Measurements from ENCODE around the gene KRTAP12-3. TPM values are rescaled to one million over a fixed set of nuclear protein-coding genes. Genes with fewer than 3 reads are reported as not detected.
"Not testable (repeated sequence)": the region's sequence is repeated elsewhere in the genome, so short reads cannot be mapped to it uniquely, and the experiment has no call there.

KRTAP12-3 gene
- total and polyA plus RNA-seq, 8 donors = not detected

DNA sequence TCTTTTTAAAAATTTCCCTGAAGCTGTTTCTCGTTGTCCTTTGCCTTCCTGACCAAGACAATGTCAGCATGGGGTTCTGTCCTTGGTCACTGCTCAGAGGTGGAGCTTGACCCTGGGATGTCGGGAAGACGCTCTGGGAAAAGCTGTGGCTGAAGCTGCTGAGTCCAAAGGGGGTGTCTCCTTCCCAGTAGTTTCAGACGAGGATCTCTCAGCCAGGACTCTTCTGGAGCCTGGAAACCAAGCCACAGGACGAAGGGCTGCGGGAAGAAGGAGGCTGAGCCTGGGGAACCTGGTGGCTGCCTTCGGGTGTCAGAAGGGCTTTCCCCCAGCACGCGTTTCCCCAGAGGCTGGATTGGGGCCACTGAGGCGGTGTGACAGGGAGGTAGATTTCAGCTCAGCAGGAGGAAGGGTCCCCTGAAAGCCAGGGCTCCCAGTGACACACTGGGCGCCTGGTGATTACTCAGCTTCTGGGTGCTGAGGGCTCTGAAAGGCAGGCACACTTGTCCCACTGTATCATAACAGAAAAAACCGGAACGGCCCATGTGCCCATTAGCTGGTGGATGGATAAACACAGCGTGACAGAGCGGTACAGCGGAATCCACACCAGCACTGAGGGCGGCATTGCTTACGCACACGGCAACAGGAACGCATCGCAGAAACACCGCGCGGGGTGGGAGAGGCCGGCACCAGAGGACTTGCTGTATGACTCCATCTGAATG, 29.3 kb downstream of the KRTAP12-3 start:
- DNase-seq = no peak
- Histone ChIP-seq H3K4me3 (no peak overlapping the region), H3K9me3 (peaks cover 0 to 2% of the 10 kb centered on the region in 2 donors), H3K36me3 (no peaks in the 10 kb centered on the region), H3K4me1 (no peaks in the 10 kb centered on the region), H3K27ac (no peak overlapping the region), H3K27me3 (peaks cover 0 to 35% of the 10 kb centered on the region in 2 donors)
- TF ChIP-seq CTCF (IDR thresholded peaks at IDR 0.05) = no peak
- no peak for ATAC-seq
- intact Hi-C loops (cut with DNase I) = no loop called here

GRCh38 chr21:44687671-44688070, 29.9 kb downstream of the KRTAP12-3 start:
- no peak for TF ChIP-seq CTCF (IDR thresholded peaks at IDR 0.05)
- ATAC-seq = no peak
- Histone ChIP-seq H3K27ac (no peak overlapping the region), H3K36me3 (no peaks in the 10 kb centered on the region), H3K4me1 (no peaks in the 10 kb centered on the region), H3K27me3 (peaks cover 0 to 35% of the 10 kb centered on the region in 2 donors), H3K4me3 (no peak overlapping the region), H3K9me3 (peaks cover 0 to 8% of the 10 kb centered on the region in 2 donors)
- intact Hi-C loops (cut with DNase I) = no loop called here
- DNase-seq = no peak

GRCh38 chr21:44689740-44690139, 32.0 kb downstream of the KRTAP12-3 start:
- intact Hi-C loops (cut with DNase I); H3K36me3 ChIP-seq; ATAC-seq; H3K4me1 ChIP-seq; H3K4me3 ChIP-seq; H3K27ac ChIP-seq; DNase-seq: not testable (repeated sequence)
- peaks cover 0 to 41% of the 10 kb centered on the region in 2 donors for H3K27me3 ChIP-seq
- peaks cover 0 to 27% of the 10 kb centered on the region in 2 donors for H3K9me3 ChIP-seq

DNA sequence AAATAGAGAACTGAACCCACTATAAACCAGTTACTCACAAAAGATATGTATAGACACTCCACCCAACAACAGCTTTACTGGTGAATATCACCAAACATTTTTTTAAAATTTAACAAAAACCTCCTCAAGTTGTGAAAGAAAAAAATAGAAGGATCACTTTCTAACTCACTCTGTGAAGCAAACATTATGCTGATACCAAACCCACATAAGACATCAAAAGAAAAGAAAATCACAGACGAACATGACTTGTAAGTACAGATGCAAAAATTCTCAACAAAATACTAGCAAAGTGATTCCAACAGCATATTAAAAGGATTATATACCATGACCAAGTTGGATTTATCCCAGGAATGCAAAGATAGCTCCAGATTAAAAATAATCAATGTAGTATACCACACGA, 34.0 kb downstream of the KRTAP12-3 start:
- Histone ChIP-seq H3K36me3 (no peaks in the 10 kb centered on the region), H3K9me3 (peaks cover 0 to 27% of the 10 kb centered on the region in 2 donors), H3K4me1 (no peaks in the 10 kb centered on the region), H3K27me3 (peaks cover 0 to 39% of the 10 kb centered on the region in 2 donors), H3K27ac (no peak overlapping the region), H3K4me3 (no peak overlapping the region)
- TF ChIP-seq CTCF (IDR thresholded peaks at IDR 0.05) = no peak
- no peak for DNase-seq
- no peak for ATAC-seq
- intact Hi-C loops (cut with DNase I) = no loop called here

- no peak for ATAC-seq
- no peak for DNase-seq
- H3K4me1 ChIP-seq = no peaks in the 10 kb centered on the region
- H3K27ac ChIP-seq = no peak overlapping the region
- intact Hi-C loops (cut with DNase I) = no loop called here
- no peak overlapping the region for H3K4me3 ChIP-seq
- H3K9me3 ChIP-seq = peaks cover 0 to 27% of the 10 kb centered on the region in 2 donors
- peaks cover 3 to 39% of the 10 kb centered on the region in 2 donors for H3K27me3 ChIP-seq
- H3K36me3 ChIP-seq = no peaks in the 10 kb centered on the region
- TF ChIP-seq CTCF (IDR thresholded peaks at IDR 0.05) = no peak
Observed at GRCh38 chr21:44692798-44693512, 35.2 kb downstream of the KRTAP12-3 start.

All from left lung (tissue), 10 donors.